ENCODE results near the gene RBFOX2.

The RBFOX2 gene

DNA sequence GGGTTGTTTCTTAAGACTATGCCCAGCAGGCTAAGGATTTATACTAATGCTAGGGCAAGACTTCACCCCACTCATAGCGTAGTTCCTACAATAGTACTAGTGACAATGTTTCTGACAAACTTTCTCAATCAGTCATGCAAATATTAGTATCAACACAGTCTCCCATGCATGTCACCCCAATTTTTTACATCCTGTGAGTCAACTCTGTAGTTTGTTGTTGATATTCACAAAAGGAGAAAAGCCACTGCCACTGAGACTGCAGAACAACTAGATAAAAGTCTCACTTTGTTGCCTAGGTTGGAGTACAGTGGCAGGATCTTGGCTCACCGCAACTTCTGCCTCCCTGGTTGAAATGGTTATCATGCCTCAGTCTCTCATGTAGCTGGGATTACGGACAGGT is 155.2 kb downstream of the RBFOX2 start:
- no peak for DNase-seq (ENCODE audit: low read depth)
- no peak for TF ChIP-seq MYC (IDR thresholded peaks at IDR 0.05; ENCODE audit: low read depth, low read length)
- TF ChIP-seq POLR2A (IDR thresholded peaks at IDR 0.05; ENCODE audit: extremely low read depth, insufficient read length): no peak
- TF ChIP-seq, protein P1, sequence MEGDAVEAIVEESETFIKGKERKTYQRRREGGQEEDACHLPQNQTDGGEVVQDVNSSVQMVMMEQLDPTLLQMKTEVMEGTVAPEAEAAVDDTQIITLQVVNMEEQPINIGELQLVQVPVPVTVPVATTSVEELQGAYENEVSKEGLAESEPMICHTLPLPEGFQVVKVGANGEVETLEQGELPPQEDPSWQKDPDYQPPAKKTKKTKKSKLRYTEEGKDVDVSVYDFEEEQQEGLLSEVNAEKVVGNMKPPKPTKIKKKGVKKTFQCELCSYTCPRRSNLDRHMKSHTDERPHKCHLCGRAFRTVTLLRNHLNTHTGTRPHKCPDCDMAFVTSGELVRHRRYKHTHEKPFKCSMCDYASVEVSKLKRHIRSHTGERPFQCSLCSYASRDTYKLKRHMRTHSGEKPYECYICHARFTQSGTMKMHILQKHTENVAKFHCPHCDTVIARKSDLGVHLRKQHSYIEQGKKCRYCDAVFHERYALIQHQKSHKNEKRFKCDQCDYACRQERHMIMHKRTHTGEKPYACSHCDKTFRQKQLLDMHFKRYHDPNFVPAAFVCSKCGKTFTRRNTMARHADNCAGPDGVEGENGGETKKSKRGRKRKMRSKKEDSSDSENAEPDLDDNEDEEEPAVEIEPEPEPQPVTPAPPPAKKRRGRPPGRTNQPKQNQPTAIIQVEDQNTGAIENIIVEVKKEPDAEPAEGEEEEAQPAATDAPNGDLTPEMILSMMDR (IDR thresholded peaks at IDR 0.05; ENCODE audit: low read depth, low read length): no peak
- TF ChIP-seq, protein P2, sequence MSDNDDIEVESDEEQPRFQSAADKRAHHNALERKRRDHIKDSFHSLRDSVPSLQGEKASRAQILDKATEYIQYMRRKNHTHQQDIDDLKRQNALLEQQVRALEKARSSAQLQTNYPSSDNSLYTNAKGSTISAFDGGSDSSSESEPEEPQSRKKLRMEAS (IDR thresholded peaks at IDR 0.05; ENCODE audit: low read depth, low read length): no peak
- no peak overlapping the region for H3K4me3 ChIP-seq (ENCODE audit: low read depth, low read length)

DNA sequence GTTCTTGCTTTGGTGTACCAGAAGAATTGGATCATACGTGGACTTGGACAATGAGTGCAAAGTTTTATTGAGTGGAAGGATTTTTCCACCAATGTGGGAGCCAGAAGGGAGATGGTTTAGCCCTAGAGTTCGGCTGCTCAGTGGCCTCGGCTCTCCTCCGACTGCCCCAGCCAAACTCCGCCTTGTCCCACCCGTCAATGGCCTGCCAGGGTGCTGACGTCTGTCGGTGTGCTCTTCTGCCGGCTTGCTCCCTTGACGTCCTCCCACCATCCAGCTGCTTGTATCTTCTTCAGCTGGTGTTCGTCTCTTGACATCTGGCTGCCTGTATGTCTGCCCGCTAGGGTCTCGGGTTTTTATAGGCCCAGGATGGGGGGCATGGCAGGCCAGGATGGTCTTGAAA is 156.2 kb downstream of the RBFOX2 start:
- TF ChIP-seq, protein P1 (IDR thresholded peaks at IDR 0.05; ENCODE audit: low read depth, low read length): no peak
- TF ChIP-seq POLR2A (IDR thresholded peaks at IDR 0.05; ENCODE audit: extremely low read depth, insufficient read length) (no peak), MYC (IDR thresholded peaks at IDR 0.05; ENCODE audit: low read depth, low read length) (no peak)
- TF ChIP-seq, protein P2 (IDR thresholded peaks at IDR 0.05; ENCODE audit: low read depth, low read length): no peak
- no peak overlapping the region for H3K4me3 ChIP-seq (ENCODE audit: low read depth, low read length)
- no peak for DNase-seq (ENCODE audit: low read depth)

DNA sequence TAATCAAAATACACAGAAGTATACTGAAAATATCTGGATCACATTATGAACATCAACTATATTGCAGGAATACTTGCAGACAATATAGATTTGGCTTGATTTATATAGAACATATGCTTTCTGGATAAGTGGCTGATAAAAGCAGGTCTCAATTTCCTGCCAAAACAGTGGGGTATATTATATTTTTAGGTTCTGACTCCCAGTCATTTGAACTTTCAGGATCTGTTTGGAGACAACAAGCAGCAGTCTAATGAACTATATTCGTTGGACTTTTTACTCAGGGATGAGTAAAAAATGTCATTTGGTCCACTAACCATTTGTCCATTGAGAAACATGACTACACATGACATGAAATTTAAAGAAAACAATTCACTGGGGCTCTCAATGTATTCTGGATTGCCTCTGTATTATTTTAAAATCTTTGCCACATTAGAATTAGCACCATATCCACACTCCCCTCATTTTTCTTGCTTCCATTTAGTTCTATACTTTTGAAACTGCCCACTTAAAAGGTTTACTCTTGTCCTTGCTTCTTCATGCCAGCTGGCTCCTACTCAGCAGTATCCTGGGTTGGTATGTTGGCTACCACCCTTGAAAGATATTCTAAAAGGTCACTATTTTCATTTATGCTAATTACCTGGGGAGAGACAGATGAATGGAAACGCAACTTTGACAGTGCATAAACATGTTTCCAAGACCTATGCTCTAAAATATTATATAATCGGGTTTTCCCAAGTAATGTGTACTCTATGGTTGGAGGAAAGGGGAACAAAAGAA is 157.9 kb downstream of the RBFOX2 start:
- DNase-seq (ENCODE audit: low read depth): no peak
- H3K4me3 ChIP-seq (ENCODE audit: low read depth, low read length): no peak overlapping the region
- TF ChIP-seq POLR2A (IDR thresholded peaks at IDR 0.05; ENCODE audit: extremely low read depth, insufficient read length) (no peak), MYC (IDR thresholded peaks at IDR 0.05; ENCODE audit: low read depth, low read length) (no peak)
- TF ChIP-seq, protein P1 (IDR thresholded peaks at IDR 0.05; ENCODE audit: low read depth, low read length): no peak
- TF ChIP-seq, protein P2 (IDR thresholded peaks at IDR 0.05; ENCODE audit: low read depth, low read length): no peak

DNA sequence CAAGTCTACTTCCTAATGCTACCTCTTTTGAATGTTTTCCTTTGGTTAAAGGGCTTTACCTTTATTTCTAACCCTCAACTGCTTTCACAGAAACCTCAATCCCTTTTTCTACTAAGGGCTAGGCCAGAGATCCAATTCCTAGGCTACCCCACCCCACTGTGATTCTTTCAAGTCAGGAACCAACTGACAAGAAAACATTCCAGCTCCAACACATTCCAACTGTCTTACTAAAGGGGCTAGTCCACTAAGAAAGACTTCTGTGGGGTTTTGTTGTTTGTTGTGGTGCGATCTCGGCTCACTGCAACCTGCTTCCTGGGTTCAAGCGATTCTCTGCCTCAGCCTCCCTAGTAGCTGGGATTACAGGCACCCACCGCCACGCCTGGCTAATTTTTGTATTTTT is 159.7 kb downstream of the RBFOX2 start:
- DNase-seq (ENCODE audit: low read depth): no peak
- TF ChIP-seq, protein P1 (IDR thresholded peaks at IDR 0.05; ENCODE audit: low read depth, low read length): no peak
- no peak for TF ChIP-seq MYC (IDR thresholded peaks at IDR 0.05; ENCODE audit: low read depth, low read length)
- TF ChIP-seq POLR2A (IDR thresholded peaks at IDR 0.05; ENCODE audit: extremely low read depth, insufficient read length): no peak
- TF ChIP-seq, protein P2 (IDR thresholded peaks at IDR 0.05; ENCODE audit: low read depth, low read length): no peak

DNA sequence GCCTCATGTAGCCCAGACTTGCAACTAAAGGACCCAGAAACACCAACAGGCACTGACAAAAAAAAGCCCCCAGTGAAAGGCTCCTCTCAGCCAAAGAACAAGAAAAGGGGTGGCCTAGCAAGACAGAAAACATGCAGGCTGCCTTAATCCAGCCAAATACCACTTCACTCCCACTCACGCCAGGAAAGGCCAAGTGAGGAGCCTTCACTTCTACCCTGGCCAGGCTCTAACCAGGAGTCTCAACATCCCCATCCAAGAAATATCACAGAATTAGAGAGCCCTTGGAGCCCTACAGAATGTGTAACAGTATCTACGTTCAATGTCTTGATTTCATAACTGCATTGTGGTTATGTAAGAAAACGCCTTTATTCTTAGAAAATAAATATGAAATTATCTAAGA is 162.0 kb downstream of the RBFOX2 start:
- TF ChIP-seq, protein P2 (IDR thresholded peaks at IDR 0.05; ENCODE audit: low read depth, low read length): no peak
- TF ChIP-seq MYC (IDR thresholded peaks at IDR 0.05; ENCODE audit: low read depth, low read length): no peak
- no peak for TF ChIP-seq POLR2A (IDR thresholded peaks at IDR 0.05; ENCODE audit: extremely low read depth, insufficient read length)
- TF ChIP-seq, protein P1 (IDR thresholded peaks at IDR 0.05; ENCODE audit: low read depth, low read length): no peak
- no peak overlapping the region for H3K4me3 ChIP-seq (ENCODE audit: low read depth, low read length)
- DNase-seq (ENCODE audit: low read depth): no peak

More for the DNA sequence above, 159.7 kb downstream of the RBFOX2 start:
- H3K4me3 ChIP-seq (ENCODE audit: low read depth, low read length): no peak overlapping the region
